Left lung (tissue), 10 donors: ENCODE data around the gene XPR1. TPM values are rescaled to one million over a fixed set of nuclear protein-coding genes. Genes with fewer than 3 reads are reported as not detected.
"Not testable (repeated sequence)": the region's sequence is repeated elsewhere in the genome, so short reads cannot be mapped to it uniquely, and the experiment has no call there.

ENCODE experiments used
- ATAC-seq: fragments of 200-7000 bp; cut with Tn5 transposase; one replicate; pipeline ENCODE4 v1.9.1; 2020; ENCODE audit warnings: moderate library complexity
- DNase-seq, 4 donors: peaks; one replicate each; pipeline ENCODE4 v3.0.0-alpha.2; 2013 to 2020
- H3K27ac ChIP-seq, 2 donors: fragments of 200-600 bp; sonication (generic) in 1 of 2; one replicate each; pipeline versions ENCODE4 v1.5.0 to v1.8.0; 2020 to 2021
- H3K27me3 ChIP-seq, 2 donors: fragments of 200-600 bp; sonication (generic) in 1 of 2; one replicate each; pipeline versions ENCODE4 v1.5.0 to v1.8.0; 2020 to 2021
- H3K36me3 ChIP-seq, 2 donors: fragments of 200-600 bp; sonication (generic) in 1 of 2; one replicate each; pipeline versions ENCODE4 v1.5.0 to v1.8.0; 2020 to 2021
- H3K4me1 ChIP-seq, 2 donors: fragments of 200-600 bp; one replicate each; pipeline ENCODE4 v1.8.0; 2021
- H3K4me3 ChIP-seq, 2 donors: fragments of 200-600 bp; sonication (generic) in 1 of 2; one replicate each; pipeline versions ENCODE4 v1.5.0 to v1.8.0; 2020 to 2021; ENCODE audit warnings: mild to moderate bottlenecking in 1 of 2
- H3K9me3 ChIP-seq, 2 donors: fragments of 200-600 bp; sonication (generic) in 1 of 2; one replicate each; pipeline versions ENCODE4 v1.5.0 to v1.8.0; 2020 to 2021
- CTCF ChIP-seq, 2 donors: fragments of 200-600 bp; sonication (generic) in 1 of 2; IDR thresholded peaks; one replicate each; pipeline versions ENCODE4 v1.5.0 to v1.8.0; 2021; ENCODE audit warnings: antibody characterized with exemption in 2 of 2
- intact Hi-C, 2 donors: fragments of 100-400 bp; cut with DNase I; formaldehyde crosslinking; loops; one replicate each; pipeline versions ENCODE4 v1.11.2 to v1.14.2; 2022
- polyA plus RNA-seq, 6 donors: library from polyadenylated mRNA; unstranded; fragments of 120-200 nt; gene quantifications; one replicate each; pipeline ENCODE4 v1.2.1, GENCODE V29; 2013; ENCODE audit not compliant: insufficient read length in 6 of 6
- total RNA-seq, 2 donors: library from RNA; stranded (reverse); fragmentation: NEBNext Ultra II Directional; extraction: Animal tissue kit (Norgen Biotek cat#: 25700); gene quantifications; one replicate each; pipeline ENCODE4 v1.2.1, GENCODE V29; 2021
- donor health status: DM: no; HTN: yes; CAD: no.
- donor health status: DM: no; HTN: no; CAD: no.

Gene XPR1
- total and polyA plus RNA-seq, 8 donors, result 24.6 to 34.2 (median 27.8) TPM

GRCh38 chr1:180811886-180812285 is 180.1 kb downstream of the XPR1 start:
- ATAC-seq (no peak), DNase-seq (no peak)
- H3K4me3 ChIP-seq, result no peak overlapping the region
- H3K9me3 ChIP-seq, result no peaks in the 10 kb centered on the region
- intact Hi-C loops, result no loop called here
- H3K27me3 ChIP-seq, result no peaks in the 10 kb centered on the region
- TF ChIP-seq CTCF (IDR thresholded peaks at IDR 0.05), result no peak
- H3K4me1 ChIP-seq, result no peaks in the 10 kb centered on the region
- no peak overlapping the region for H3K27ac ChIP-seq
- H3K36me3 ChIP-seq, result peaks cover 0 to 19% of the 10 kb centered on the region in 2 donors

GRCh38 chr1:180814258-180814657 is 182.4 kb downstream of the XPR1 start:
- Histone ChIP-seq H3K27ac (no peak overlapping the region), H3K4me1 (no peaks in the 10 kb centered on the region), H3K4me3 (no peak overlapping the region), H3K36me3 (peaks cover 0 to 8% of the 10 kb centered on the region in 2 donors), H3K9me3 (no peaks in the 10 kb centered on the region), H3K27me3 (no peaks in the 10 kb centered on the region)
- no peak for DNase-seq
- no peak for ATAC-seq
- intact Hi-C loops, result no loop called here
- TF ChIP-seq CTCF (IDR thresholded peaks at IDR 0.05), result no peak

- H3K4me3 ChIP-seq, result no peak overlapping the region
- no peak overlapping the region for H3K27ac ChIP-seq
- intact Hi-C loops, result no loop called here
- no peak for TF ChIP-seq CTCF (IDR thresholded peaks at IDR 0.05)
- ATAC-seq (no peak), DNase-seq (peak in 2 of 4 donors; percentile 8 to 19)
- no peaks in the 10 kb centered on the region for H3K9me3 ChIP-seq
- H3K4me1 ChIP-seq, result no peaks in the 10 kb centered on the region
- H3K36me3 ChIP-seq, result peaks cover 0 to 8% of the 10 kb centered on the region in 2 donors
- H3K27me3 ChIP-seq, result no peaks in the 10 kb centered on the region
Measured at GRCh38 chr1:180815188-180815587, 183.4 kb downstream of the XPR1 start.

- Histone ChIP-seq H3K4me3 (no peak overlapping the region), H3K27me3 (no peaks in the 10 kb centered on the region), H3K27ac (no peak overlapping the region), H3K36me3 (peaks cover 0 to 8% of the 10 kb centered on the region in 2 donors), H3K4me1 (no peaks in the 10 kb centered on the region), H3K9me3 (peaks cover 0 to 5% of the 10 kb centered on the region in 2 donors)
- no peak for TF ChIP-seq CTCF (IDR thresholded peaks at IDR 0.05)
- intact Hi-C loops, result no loop called here
- no peak for DNase-seq
- ATAC-seq, result no peak
Measured at GRCh38 chr1:180816132-180816531, 184.3 kb downstream of the XPR1 start.

GRCh38 chr1:180821970-180822369 is 190.1 kb downstream of the XPR1 start:
- ATAC-seq, result no peak
- H3K4me1 ChIP-seq, result no peaks in the 10 kb centered on the region
- intact Hi-C loops, result no loop called here
- no peak overlapping the region for H3K4me3 ChIP-seq
- no peak for DNase-seq
- H3K36me3 ChIP-seq, result peaks cover 0 to 14% of the 10 kb centered on the region in 2 donors
- no peak for TF ChIP-seq CTCF (IDR thresholded peaks at IDR 0.05)
- peaks cover 0 to 8% of the 10 kb centered on the region in 2 donors for H3K9me3 ChIP-seq
- H3K27me3 ChIP-seq, result no peaks in the 10 kb centered on the region
- H3K27ac ChIP-seq, result no peak overlapping the region

- H3K36me3 ChIP-seq, result peaks cover 0 to 29% of the 10 kb centered on the region in 2 donors
- intact Hi-C loops, result not testable (repeated sequence)
Measured at GRCh38 chr1:180831507-180831906, 199.7 kb downstream of the XPR1 start.

GRCh38 chr1:180833180-180833579 is 201.4 kb downstream of the XPR1 start:
- DNase-seq, ATAC-seq, H3K27me3 ChIP-seq, H3K4me1 ChIP-seq, H3K4me3 ChIP-seq, H3K27ac ChIP-seq, intact Hi-C loops: not testable (repeated sequence)
- peaks cover 0 to 20% of the 10 kb centered on the region in 2 donors for H3K9me3 ChIP-seq
- H3K36me3 ChIP-seq, result peaks cover 0 to 32% of the 10 kb centered on the region in 2 donors

More at GRCh38 chr1:180831507-180831906, 199.7 kb downstream of the XPR1 start:
- not testable (repeated sequence) for H3K27ac ChIP-seq, H3K27me3 ChIP-seq, H3K4me1 ChIP-seq, DNase-seq, H3K4me3 ChIP-seq, ATAC-seq
- peaks cover 0 to 20% of the 10 kb centered on the region in 2 donors for H3K9me3 ChIP-seq
